GM19372 (cell line): Measurements from ENCODE around the gene BMS1.
"Not testable (repeated sequence)": the region's sequence is repeated elsewhere in the genome, so short reads cannot be mapped to it uniquely, and the experiment has no call there.

Source experiments
- ATAC-seq: cut with Tn5 transposase; IDR thresholded peaks from one replicate; pipeline ENCODE4 v1.9.1; 2021; ENCODE audit warnings: mild to moderate bottlenecking, low read depth, moderate library complexity; ENCODE audit not compliant: unreplicated experiment

BMS1 gene

GRCh38 chr10:42782446-42783180, at the start of gene BMS1:
Gene BMS1 (plus strand): TSS chr10:42782795. CDS start chr10:42784395, 1,600 bp downstream.
- peak; percentile 93 for ATAC-seq

GRCh38 chr10:42734536-42734935, 48.1 kb upstream of the BMS1 start:
- ATAC-seq = no peak

GRCh38 chr10:42738679-42739078, 43.9 kb upstream of the BMS1 start:
- no peak for ATAC-seq

- not testable (repeated sequence) for ATAC-seq
Observed at GRCh38 chr10:42741536-42741935, 41.1 kb upstream of the BMS1 start.

- ATAC-seq = no peak
Observed at GRCh38 chr10:42743697-42744096, 38.9 kb upstream of the BMS1 start.

- ATAC-seq = no peak
Observed at GRCh38 chr10:42744134-42744701, 38.4 kb upstream of the BMS1 start.

GRCh38 chr10:42753126-42753506, 29.5 kb upstream of the BMS1 start:
- peak; percentile 58 for ATAC-seq

- no peak for ATAC-seq
Observed at GRCh38 chr10:42753507-42754154, 29.0 kb upstream of the BMS1 start.

- no peak for ATAC-seq
Observed at GRCh38 chr10:42754155-42755027, 28.2 kb upstream of the BMS1 start.

- no peak for ATAC-seq
Observed at GRCh38 chr10:42755028-42755451, 27.6 kb upstream of the BMS1 start.

- no peak for ATAC-seq
Observed at GRCh38 chr10:42755556-42756093, 27.0 kb upstream of the BMS1 start.

GRCh38 chr10:42767906-42768305, 14.7 kb upstream of the BMS1 start:
- ATAC-seq = no peak

GRCh38 chr10:42768581-42769152, 13.9 kb upstream of the BMS1 start:
- ATAC-seq = no peak

- ATAC-seq = no peak
Observed at GRCh38 chr10:42769173-42769572, 13.4 kb upstream of the BMS1 start.

- no peak for ATAC-seq
Observed at GRCh38 chr10:42769673-42770072, 12.9 kb upstream of the BMS1 start.

- no peak for ATAC-seq
Observed at GRCh38 chr10:42776681-42777080, 5.9 kb upstream of the BMS1 start.

- ATAC-seq = no peak
Observed at GRCh38 chr10:42780456-42780855, 2.1 kb upstream of the BMS1 start.

- no peak for ATAC-seq
Observed at GRCh38 chr10:42781893-42782445, 626 bp upstream of the BMS1 start.

GRCh38 chr10:42783181-42783549, 570 bp downstream of the BMS1 start:
- no peak for ATAC-seq

- no peak for ATAC-seq
Observed at GRCh38 chr10:42785759-42786158, 3.2 kb downstream of the BMS1 start.
